ENCODE results near the gene GRID1. TPM values are rescaled to one million over a fixed set of nuclear protein-coding genes. Genes with fewer than 3 reads are reported as not detected.

Gene GRID1
- total and polyA plus RNA-seq, 10 of the 15 experiments (the other 5 are each of a cell fraction or from before 2014, with no cell fraction given), result 0.04 to 0.62 (median 0.08) TPM; not detected in 5

- TF ChIP-seq TAF1 (IDR thresholded peaks at IDR 0.05; ENCODE audit: borderline replicate concordance, low read depth, low read length), result no peak
- TF ChIP-seq FOXM1 (IDR thresholded peaks at IDR 0.05; ENCODE audit: low read depth, low read length), result no peak
- peak in 1 of 2 experiments; percentile 76; a peak in 2 of 4 replicates for TF ChIP-seq BHLHE40 (IDR thresholded peaks at IDR 0.05; ENCODE audit: borderline replicate concordance in 1 of 2, low read depth in 2 of 2, low read length in 1 of 2)
- no peak for TF ChIP-seq HDAC6 (IDR thresholded peaks at IDR 0.05; ENCODE audit: unreplicated experiment)
- TF ChIP-seq ZNF24 (IDR thresholded peaks at IDR 0.05), result no peak
- TF ChIP-seq SMAD1 (IDR thresholded peaks at IDR 0.05; ENCODE audit: low read depth, partially characterized antibody), result no peak
- no peak for TF ChIP-seq CBX3 (IDR thresholded peaks at IDR 0.05; ENCODE audit: borderline replicate concordance, low read depth)
- no peak for TF ChIP-seq SKIL (IDR thresholded peaks at IDR 0.05; ENCODE audit: low read depth, poor library complexity, severe bottlenecking)
- no peak for TF ChIP-seq REST (IDR thresholded peaks at IDR 0.05; ENCODE audit: low read depth, low read length)
- no peak for TF ChIP-seq ZBTB33 (IDR thresholded peaks at IDR 0.05)
- no peak for TF ChIP-seq ATF2 (IDR thresholded peaks at IDR 0.05; ENCODE audit: low read length)
- TF ChIP-seq TCF7 (IDR thresholded peaks at IDR 0.05; ENCODE audit: borderline replicate concordance), result no peak
- no peak for TF ChIP-seq ZNF274 (IDR thresholded peaks at IDR 0.05; ENCODE audit: insufficient read depth, insufficient read length)
- no peak for TF ChIP-seq ASH2L (IDR thresholded peaks at IDR 0.05; ENCODE audit: borderline replicate concordance, low read depth)
- peak; percentile 53 for TF ChIP-seq MXI1 (IDR thresholded peaks at IDR 0.05; ENCODE audit: low read depth, low read length)
Measured at GRCh38 chr10:86376852-86377796, 10.5 kb upstream of the GRID1 start (continued).
